Keratinocyte (primary cell): ENCODE data around the gene CD44. TPM values are rescaled to one million over a fixed set of nuclear protein-coding genes. Genes with fewer than 3 reads are reported as not detected.
A peak's percentile ranks its signal among the peaks of the same experiment; 100 is the strongest.

ENCODE experiments used
- DNase-seq: peaks from one replicate; pipeline ENCODE4 v3.0.0-alpha.2; 2011; ENCODE audit warnings: low read depth, missing footprints, low spot score
- FAIRE-seq: peaks from 2 replicates; lab custom pipeline; 2011; peaks lifted over from hg19 to GRCh38; lab: Jason Lieb, UNC
- H2AFZ ChIP-seq: 2 replicates; pipeline ENCODE4 v1.6.0; 2012; ENCODE audit warnings: low read length, control low read depth, inconsistent platforms; ENCODE audit not compliant: control insufficient read depth
- H3K27ac ChIP-seq: 2 replicates; pipeline ENCODE4 v1.5.1; 2011; ENCODE audit warnings: low read length; ENCODE audit not compliant: control insufficient read depth, insufficient read depth
- H3K27me3 ChIP-seq: 3 replicates; pipeline ENCODE4 v1.6.0; 2011; ENCODE audit warnings: low read length; ENCODE audit not compliant: control insufficient read depth, insufficient read depth; ENCODE audit errors: extremely low read depth
- H3K36me3 ChIP-seq, 2 experiments: 2 replicates in 1 of 2; 3 replicates in 1 of 2; pipeline ENCODE4 v1.5.1; 2011; ENCODE audit warnings: low read length in 2 of 2, mild to moderate bottlenecking in 1 of 2; ENCODE audit not compliant: control insufficient read depth in 2 of 2, insufficient read depth in 2 of 2; ENCODE audit errors: extremely low read depth in 1 of 2
- H3K4me1 ChIP-seq: 3 replicates; pipeline ENCODE4 v1.5.1; 2011; ENCODE audit warnings: low read length; ENCODE audit not compliant: control insufficient read depth, insufficient read depth; ENCODE audit errors: extremely low read depth
- H3K4me2 ChIP-seq: 3 replicates; pipeline ENCODE4 v1.6.0; 2011; ENCODE audit warnings: low read depth, low read length; ENCODE audit not compliant: control insufficient read depth, insufficient read depth; ENCODE audit errors: extremely low read depth
- H3K4me3 ChIP-seq, 3 experiments: fragments of 200-600 bp in 1 of 3; sonication (generic) in 1 of 3; 2 replicates in 2 of 3; 3 replicates in 1 of 3; pipeline ENCODE4 v1.5.1; 2011 to 2016; ENCODE audit warnings: low read length in 3 of 3, mild to moderate bottlenecking in 3 of 3, control low read depth in 2 of 3, inconsistent platforms in 1 of 3, low read depth in 1 of 3, mixed read lengths in 1 of 3, mixed run types in 1 of 3, moderate library complexity in 1 of 3; ENCODE audit not compliant: control insufficient read depth in 2 of 3, insufficient read depth in 2 of 3; ENCODE audit errors: extremely low read depth in 1 of 3
- H3K79me2 ChIP-seq: 2 replicates; pipeline ENCODE4 v1.6.0; 2012; ENCODE audit warnings: low read length; ENCODE audit not compliant: control insufficient read depth, insufficient read depth
- H3K9ac ChIP-seq: 3 replicates; pipeline ENCODE4 v1.6.0; 2011; ENCODE audit warnings: low read length; ENCODE audit not compliant: control insufficient read depth, insufficient read depth; ENCODE audit errors: extremely low read depth
- H3K9me1 ChIP-seq: 3 replicates; pipeline ENCODE4 v1.6.0; 2011; ENCODE audit warnings: low read length; ENCODE audit not compliant: control insufficient read depth, insufficient read depth; ENCODE audit errors: extremely low read depth
- H3K9me3 ChIP-seq: 2 replicates; pipeline ENCODE4 v1.5.1; 2012; ENCODE audit warnings: low read depth, low read length; ENCODE audit not compliant: control insufficient read depth
- H4K20me1 ChIP-seq: 3 replicates; pipeline ENCODE4 v1.6.0; 2011; ENCODE audit warnings: low read length; ENCODE audit not compliant: control insufficient read depth, insufficient read depth; ENCODE audit errors: extremely low read depth
- EZH2 ChIP-seq: IDR thresholded peaks from one replicate; pipeline ENCODE4 v1.6.1; 2012; ENCODE audit warnings: inconsistent platforms, mild to moderate bottlenecking, low read length, moderate library complexity
- dilution Hi-C: fragments of 300-500 bp; cut with MboI; formaldehyde crosslinking; loops from one replicate; pipeline ENCODE4 v1.7.0; 2020; ENCODE audit warnings: low sequenced_read_pairs; ENCODE audit not compliant: extremely low pct_ligation_motif_present
- polyA plus RNA-seq, 5 experiments: library from polyadenylated mRNA; depleted of rRNA in 3 of 5; stranded (reverse) in 3 of 5; stranded (forward) in 1 of 5; unstranded in 1 of 5; fragments of >200 nt; gene quantifications; 1 replicate in 1 of 5; 2 replicates in 3 of 5; 3 replicates in 1 of 5; pipeline versions ENCODE4 v1.2.1 to v1.2.3, GENCODE V29; 2011 to 2012; ENCODE audit warnings: missing spikeins in 2 of 5, low read depth in 1 of 5, low replicate concordance in 1 of 5
- TF ChIP-seq, protein P1 (sequence below), 3 experiments: IDR thresholded peaks in 1 of 3; conservative IDR thresholded peaks in 1 of 3; optimal IDR thresholded peaks in 1 of 3; 2 replicates in 2 of 3; 3 replicates in 1 of 3; pipeline versions ENCODE3 to v1.5.1; 2011; ENCODE audit warnings: low read length in 3 of 3, mild to moderate bottlenecking in 3 of 3, moderate library complexity in 2 of 3, control low read depth in 1 of 3, inconsistent platforms in 1 of 3; ENCODE audit not compliant: insufficient read depth in 2 of 3; ENCODE audit errors: extremely low read depth in 1 of 3

Gene CD44
- polyA plus RNA-seq, 1 donor (not counting 4 experiments of a cell fraction or from before 2014, with no cell fraction given) = 2,038 TPM

DNA sequence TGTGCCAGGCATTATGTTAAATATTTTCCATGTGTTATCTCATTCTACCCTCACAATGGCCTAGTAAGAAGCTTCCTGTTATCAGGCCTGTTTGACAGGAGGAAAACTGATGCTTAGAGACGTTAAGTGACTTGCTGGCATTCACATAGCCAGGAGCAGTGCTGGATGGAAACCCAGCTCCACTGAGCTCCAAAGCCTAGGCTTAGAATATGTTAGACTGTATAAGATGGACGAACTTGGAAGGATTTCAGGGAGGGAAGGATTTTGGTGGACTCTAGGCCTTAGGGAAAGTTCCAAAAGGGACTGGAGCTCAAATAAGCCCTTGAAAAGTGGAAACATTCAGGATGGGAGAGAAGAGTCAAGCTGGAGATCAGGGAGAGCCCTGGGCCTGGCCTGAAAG, 2.1 kb downstream of the CD44 start:
- dilution Hi-C loops = no loop called here
- Histone ChIP-seq H3K27ac (peak overlapping the region; percentile 95), H3K4me3 (peak overlapping the region; percentile 77 to 98 (median 92)), H3K27me3 (no peaks in the 10 kb centered on the region), H3K9me3 (no peaks in the 10 kb centered on the region), H3K9me1 (peaks cover 2% of the 10 kb centered on the region), H3K79me2 (peaks cover 78% of the 10 kb centered on the region), H3K9ac (peak overlapping the region; percentile 97), H4K20me1 (peaks cover 27% of the 10 kb centered on the region), H3K36me3 (peaks cover 7 to 21% of the 10 kb centered on the region in 2 experiments), H2AFZ (no peak overlapping the region), H3K4me1 (peaks cover 53% of the 10 kb centered on the region), H3K4me2 (peak overlapping the region; percentile 99)
- TF ChIP-seq, protein P1, sequence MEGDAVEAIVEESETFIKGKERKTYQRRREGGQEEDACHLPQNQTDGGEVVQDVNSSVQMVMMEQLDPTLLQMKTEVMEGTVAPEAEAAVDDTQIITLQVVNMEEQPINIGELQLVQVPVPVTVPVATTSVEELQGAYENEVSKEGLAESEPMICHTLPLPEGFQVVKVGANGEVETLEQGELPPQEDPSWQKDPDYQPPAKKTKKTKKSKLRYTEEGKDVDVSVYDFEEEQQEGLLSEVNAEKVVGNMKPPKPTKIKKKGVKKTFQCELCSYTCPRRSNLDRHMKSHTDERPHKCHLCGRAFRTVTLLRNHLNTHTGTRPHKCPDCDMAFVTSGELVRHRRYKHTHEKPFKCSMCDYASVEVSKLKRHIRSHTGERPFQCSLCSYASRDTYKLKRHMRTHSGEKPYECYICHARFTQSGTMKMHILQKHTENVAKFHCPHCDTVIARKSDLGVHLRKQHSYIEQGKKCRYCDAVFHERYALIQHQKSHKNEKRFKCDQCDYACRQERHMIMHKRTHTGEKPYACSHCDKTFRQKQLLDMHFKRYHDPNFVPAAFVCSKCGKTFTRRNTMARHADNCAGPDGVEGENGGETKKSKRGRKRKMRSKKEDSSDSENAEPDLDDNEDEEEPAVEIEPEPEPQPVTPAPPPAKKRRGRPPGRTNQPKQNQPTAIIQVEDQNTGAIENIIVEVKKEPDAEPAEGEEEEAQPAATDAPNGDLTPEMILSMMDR (optimal IDR thresholded peaks at IDR 0.05 in 1 of 3, IDR thresholded peaks at IDR 0.05 in 1 of 3, conservative IDR thresholded peaks at IDR 0.05 in 1 of 3; ENCODE audit: extremely low read depth in 1 of 3, insufficient read depth in 2 of 3, low read length in 3 of 3) = no peak
- no peak for TF ChIP-seq EZH2
- FAIRE-seq (no peak), DNase-seq (no peak)

GRCh38 chr11:35141571-35141971, 2.6 kb downstream of the CD44 start:
- H2AFZ ChIP-seq = no peak overlapping the region
- no peak for DNase-seq
- H4K20me1 ChIP-seq = peaks cover 32% of the 10 kb centered on the region
- peak overlapping the region; percentile 95 for H3K27ac ChIP-seq
- H3K9ac ChIP-seq = peak overlapping the region; percentile 97
- no peak for FAIRE-seq
- peaks cover 2% of the 10 kb centered on the region for H3K9me1 ChIP-seq
- TF ChIP-seq EZH2 = no peak
- TF ChIP-seq, protein P1 (optimal IDR thresholded peaks at IDR 0.05 in 1 of 3, IDR thresholded peaks at IDR 0.05 in 1 of 3, conservative IDR thresholded peaks at IDR 0.05 in 1 of 3; ENCODE audit: extremely low read depth in 1 of 3, insufficient read depth in 2 of 3, low read length in 3 of 3) = no peak
- peaks cover 7 to 25% of the 10 kb centered on the region in 2 experiments for H3K36me3 ChIP-seq
- H3K4me3 ChIP-seq = peak overlapping the region; percentile 77 to 98 (median 92)
- peaks cover 83% of the 10 kb centered on the region for H3K79me2 ChIP-seq
- dilution Hi-C loops = no loop called here
- H3K4me1 ChIP-seq = peaks cover 58% of the 10 kb centered on the region
- no peaks in the 10 kb centered on the region for H3K9me3 ChIP-seq
- no peaks in the 10 kb centered on the region for H3K27me3 ChIP-seq
- H3K4me2 ChIP-seq = peak overlapping the region; percentile 99
